GM21390 (cell line): Measurements from ENCODE around the gene POU6F2.
"Not testable (repeated sequence)": the region's sequence is repeated elsewhere in the genome, so short reads cannot be mapped to it uniquely, and the experiment has no call there.

Experiments
- ATAC-seq: cut with Tn5 transposase; IDR thresholded peaks from one replicate; pipeline ENCODE4 v1.9.1; 2021; ENCODE audit not compliant: unreplicated experiment

Gene POU6F2

GRCh38 chr7:39294022-39294421, 316.3 kb downstream of the POU6F2 start:
- no peak for ATAC-seq

GRCh38 chr7:39295796-39296195, 318.1 kb downstream of the POU6F2 start:
- no peak for ATAC-seq

GRCh38 chr7:39299695-39300094, 322.0 kb downstream of the POU6F2 start:
- no peak for ATAC-seq

GRCh38 chr7:39300276-39300675, 322.6 kb downstream of the POU6F2 start:
- no peak for ATAC-seq

GRCh38 chr7:39301543-39301942, 323.8 kb downstream of the POU6F2 start:
- ATAC-seq: no peak

GRCh38 chr7:39304178-39304577, 326.5 kb downstream of the POU6F2 start:
- ATAC-seq: no peak

GRCh38 chr7:39304668-39305405, 327.1 kb downstream of the POU6F2 start:
- ATAC-seq: no peak

- no peak for ATAC-seq
Measured at GRCh38 chr7:39306016-39306570, 328.4 kb downstream of the POU6F2 start.

- ATAC-seq: no peak
Measured at GRCh38 chr7:39310699-39311098, 333.0 kb downstream of the POU6F2 start.

- ATAC-seq: no peak
Measured at GRCh38 chr7:39312254-39312989, 334.7 kb downstream of the POU6F2 start.

- ATAC-seq: no peak
Measured at GRCh38 chr7:39313376-39313775, 335.7 kb downstream of the POU6F2 start.

- ATAC-seq: no peak
Measured at GRCh38 chr7:39313974-39314373, 336.3 kb downstream of the POU6F2 start.

GRCh38 chr7:39317107-39317506, 339.4 kb downstream of the POU6F2 start:
- no peak for ATAC-seq

- ATAC-seq: no peak
Measured at GRCh38 chr7:39317896-39318295, 340.2 kb downstream of the POU6F2 start.

- ATAC-seq: no peak
Measured at GRCh38 chr7:39321245-39321644, 343.5 kb downstream of the POU6F2 start.

GRCh38 chr7:39321909-39322498, 344.3 kb downstream of the POU6F2 start:
- peak; percentile 56 for ATAC-seq

- no peak for ATAC-seq
Measured at GRCh38 chr7:39324139-39324760, 346.5 kb downstream of the POU6F2 start.

- not testable (repeated sequence) for ATAC-seq
Measured at GRCh38 chr7:39331607-39332006, 353.9 kb downstream of the POU6F2 start.

GRCh38 chr7:39332142-39332541, 354.4 kb downstream of the POU6F2 start:
- ATAC-seq: no peak

GRCh38 chr7:39333701-39334100, 356.0 kb downstream of the POU6F2 start:
- no peak for ATAC-seq

- ATAC-seq: no peak
Measured at GRCh38 chr7:39336442-39336841, 358.7 kb downstream of the POU6F2 start.
